ENCODE measurements around the gene ABHD5.

ABHD5 gene

DNA sequence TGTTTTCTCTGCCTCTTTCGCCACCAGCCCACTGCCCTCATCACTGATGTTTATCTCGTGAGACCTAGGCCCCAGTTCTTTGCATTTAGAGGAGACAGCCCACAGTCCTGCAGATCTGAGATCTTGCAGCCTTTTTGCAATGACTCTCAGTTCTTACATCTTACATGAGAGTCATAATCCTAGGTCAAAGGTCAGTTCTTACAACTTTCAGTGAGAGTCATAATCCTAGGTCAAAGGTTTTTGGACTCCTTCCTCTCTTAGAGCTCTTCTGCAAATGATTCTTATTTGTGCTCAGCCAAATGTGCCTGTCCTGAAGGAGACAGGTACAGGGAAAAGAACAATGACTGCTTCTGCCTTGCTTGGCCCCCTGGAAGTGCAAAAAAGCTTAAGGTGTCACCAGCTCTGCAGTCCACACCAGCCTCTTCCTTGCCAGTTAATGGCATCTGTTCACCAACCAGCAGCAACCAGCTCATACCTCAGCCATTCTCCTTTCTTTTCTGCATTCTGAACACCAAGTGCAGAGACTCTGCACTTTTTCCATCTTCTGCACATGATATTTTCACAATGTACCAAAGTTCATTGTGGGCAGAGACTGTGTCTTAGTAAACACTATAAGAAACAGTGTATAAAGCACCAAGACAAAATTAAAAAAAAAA is 67.1 kb downstream of the ABHD5 start:
- no peaks in the 10 kb centered on the region for H3K9me3 ChIP-seq
- no peaks in the 10 kb centered on the region for H3K27me3 ChIP-seq
- H3K27ac ChIP-seq: no peak overlapping the region
- TF ChIP-seq, protein P1, sequence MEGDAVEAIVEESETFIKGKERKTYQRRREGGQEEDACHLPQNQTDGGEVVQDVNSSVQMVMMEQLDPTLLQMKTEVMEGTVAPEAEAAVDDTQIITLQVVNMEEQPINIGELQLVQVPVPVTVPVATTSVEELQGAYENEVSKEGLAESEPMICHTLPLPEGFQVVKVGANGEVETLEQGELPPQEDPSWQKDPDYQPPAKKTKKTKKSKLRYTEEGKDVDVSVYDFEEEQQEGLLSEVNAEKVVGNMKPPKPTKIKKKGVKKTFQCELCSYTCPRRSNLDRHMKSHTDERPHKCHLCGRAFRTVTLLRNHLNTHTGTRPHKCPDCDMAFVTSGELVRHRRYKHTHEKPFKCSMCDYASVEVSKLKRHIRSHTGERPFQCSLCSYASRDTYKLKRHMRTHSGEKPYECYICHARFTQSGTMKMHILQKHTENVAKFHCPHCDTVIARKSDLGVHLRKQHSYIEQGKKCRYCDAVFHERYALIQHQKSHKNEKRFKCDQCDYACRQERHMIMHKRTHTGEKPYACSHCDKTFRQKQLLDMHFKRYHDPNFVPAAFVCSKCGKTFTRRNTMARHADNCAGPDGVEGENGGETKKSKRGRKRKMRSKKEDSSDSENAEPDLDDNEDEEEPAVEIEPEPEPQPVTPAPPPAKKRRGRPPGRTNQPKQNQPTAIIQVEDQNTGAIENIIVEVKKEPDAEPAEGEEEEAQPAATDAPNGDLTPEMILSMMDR (IDR thresholded peaks at IDR 0.05): no peak
- H3K4me1 ChIP-seq (ENCODE audit: control insufficient read depth in 1 of 2, insufficient read depth in 1 of 2, low read depth in 1 of 2, low read length in 1 of 2): peaks cover 29 to 43% of the 10 kb centered on the region in 2 experiments
- H3K4me3 ChIP-seq (ENCODE audit: low read depth in 1 of 2, low read length in 1 of 2): no peak overlapping the region
- H3K36me3 ChIP-seq: no peaks in the 10 kb centered on the region

DNA sequence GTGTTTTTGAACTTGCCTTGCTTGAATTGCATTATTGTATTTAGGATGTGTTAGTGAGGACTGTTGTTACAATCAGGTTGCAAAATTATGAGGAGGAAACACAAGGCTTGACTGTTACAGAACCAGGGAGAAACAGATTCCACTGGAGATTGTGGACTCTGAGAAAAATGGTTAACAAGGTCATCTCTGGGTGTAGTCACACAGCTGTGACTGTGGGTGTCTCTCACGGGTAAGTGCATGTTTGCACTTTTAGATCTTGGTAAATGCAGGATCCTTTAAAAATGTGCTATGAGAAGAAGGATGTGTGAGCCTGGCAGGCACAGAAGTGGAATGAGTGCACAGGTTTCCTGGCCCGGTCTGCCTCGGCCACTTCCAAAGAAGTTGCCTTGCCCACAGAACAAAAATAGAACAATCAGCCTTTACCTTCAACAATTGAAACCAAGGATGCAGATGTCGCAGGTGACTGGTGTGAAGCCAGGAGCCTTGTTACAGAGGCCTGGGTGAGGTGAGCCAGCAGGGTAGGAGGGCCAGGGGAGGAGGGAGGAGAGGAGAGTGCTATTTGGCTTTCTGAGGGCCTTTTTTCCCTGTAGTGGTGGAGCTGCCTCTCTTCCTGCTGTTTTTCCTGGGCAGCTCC is 68.0 kb downstream of the ABHD5 start:
- Histone ChIP-seq H3K27me3 (no peaks in the 10 kb centered on the region), H3K9me3 (no peaks in the 10 kb centered on the region), H3K4me1 (ENCODE audit: control insufficient read depth in 1 of 2, insufficient read depth in 1 of 2, low read depth in 1 of 2, low read length in 1 of 2) (peaks cover 29 to 43% of the 10 kb centered on the region in 2 experiments), H3K36me3 (no peaks in the 10 kb centered on the region), H3K27ac (no peak overlapping the region), H3K4me3 (ENCODE audit: low read depth in 1 of 2, low read length in 1 of 2) (no peak overlapping the region)
- TF ChIP-seq, protein P1 (IDR thresholded peaks at IDR 0.05): no peak

DNA sequence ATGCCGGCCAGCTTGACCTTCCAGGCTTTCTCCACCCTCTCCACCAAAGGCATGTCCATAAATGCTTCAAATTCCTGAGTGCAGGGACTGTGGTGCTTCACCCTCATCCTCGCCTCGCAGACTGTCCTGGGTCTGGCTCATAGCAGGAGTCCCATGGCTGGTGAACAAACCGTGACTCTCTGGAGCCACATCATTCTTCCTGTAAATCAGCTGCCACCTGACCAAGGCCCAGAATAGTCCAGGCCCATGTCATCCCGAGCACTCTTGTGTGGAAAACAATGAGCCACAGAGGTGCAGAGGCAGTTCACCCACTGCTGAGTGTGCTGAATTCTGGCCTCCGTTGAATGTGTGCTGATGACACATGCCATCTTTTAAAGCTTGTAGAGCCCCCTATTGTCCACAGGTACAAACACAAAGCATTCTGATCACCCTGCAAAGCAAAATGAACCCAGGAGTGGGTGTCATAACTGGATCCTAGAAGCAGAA is 68.6 kb downstream of the ABHD5 start:
- Histone ChIP-seq H3K4me3 (ENCODE audit: low read depth in 1 of 2, low read length in 1 of 2) (no peak overlapping the region), H3K27me3 (no peaks in the 10 kb centered on the region), H3K4me1 (ENCODE audit: control insufficient read depth in 1 of 2, insufficient read depth in 1 of 2, low read depth in 1 of 2, low read length in 1 of 2) (peaks cover 29 to 43% of the 10 kb centered on the region in 2 experiments), H3K36me3 (no peaks in the 10 kb centered on the region), H3K27ac (no peak overlapping the region), H3K9me3 (no peaks in the 10 kb centered on the region)
- TF ChIP-seq, protein P1 (IDR thresholded peaks at IDR 0.05): no peak

DNA sequence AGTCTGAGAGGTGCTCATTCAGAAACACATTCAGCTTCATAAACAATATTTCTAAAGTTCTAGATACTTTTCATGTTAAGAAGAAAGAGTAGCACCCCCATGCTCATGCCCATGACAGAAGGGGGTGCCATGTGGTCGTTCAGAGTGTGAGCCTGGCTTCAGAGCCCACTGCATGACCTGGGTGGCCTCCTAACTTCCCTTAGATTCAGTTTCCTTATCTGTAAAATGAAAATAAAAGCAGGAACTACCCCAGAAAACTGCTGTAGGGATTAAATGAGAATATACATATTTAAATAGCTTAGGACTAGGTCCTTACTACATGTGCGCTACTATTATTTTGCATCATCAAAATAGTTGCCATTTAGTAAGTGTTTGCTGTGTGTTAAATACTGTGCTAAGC is 69.2 kb downstream of the ABHD5 start:
- H3K27ac ChIP-seq: no peak overlapping the region
- TF ChIP-seq, protein P1 (IDR thresholded peaks at IDR 0.05): no peak
- H3K4me3 ChIP-seq (ENCODE audit: low read depth in 1 of 2, low read length in 1 of 2): no peak overlapping the region
- no peaks in the 10 kb centered on the region for H3K27me3 ChIP-seq
- H3K4me1 ChIP-seq (ENCODE audit: control insufficient read depth in 1 of 2, insufficient read depth in 1 of 2, low read depth in 1 of 2, low read length in 1 of 2): peaks cover 29 to 43% of the 10 kb centered on the region in 2 experiments
- H3K36me3 ChIP-seq: no peaks in the 10 kb centered on the region
- H3K9me3 ChIP-seq: no peaks in the 10 kb centered on the region

DNA sequence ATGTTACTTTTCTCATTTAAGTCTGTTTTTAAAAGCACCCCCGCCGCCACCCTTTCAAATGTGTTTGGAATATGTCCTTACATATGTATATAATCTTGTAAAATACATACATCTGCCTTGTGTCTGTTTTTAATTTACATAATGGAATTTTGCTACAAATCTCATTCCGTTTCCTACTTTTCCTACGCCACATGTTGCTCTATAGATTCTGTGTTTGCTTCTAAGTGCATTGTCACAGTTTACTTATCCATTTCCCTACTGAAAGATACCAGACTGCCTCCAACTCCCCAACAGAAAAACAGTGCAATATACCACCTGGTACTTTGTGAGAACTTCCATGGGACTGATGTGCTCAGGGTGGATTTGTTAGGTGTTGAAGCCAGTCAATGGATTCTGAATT is 70.2 kb downstream of the ABHD5 start:
- TF ChIP-seq, protein P1 (IDR thresholded peaks at IDR 0.05): no peak
- H3K36me3 ChIP-seq: no peaks in the 10 kb centered on the region
- peaks cover 29 to 43% of the 10 kb centered on the region in 2 experiments for H3K4me1 ChIP-seq (ENCODE audit: control insufficient read depth in 1 of 2, insufficient read depth in 1 of 2, low read depth in 1 of 2, low read length in 1 of 2)
- no peaks in the 10 kb centered on the region for H3K9me3 ChIP-seq
- H3K4me3 ChIP-seq (ENCODE audit: low read depth in 1 of 2, low read length in 1 of 2): no peak overlapping the region
- no peak overlapping the region for H3K27ac ChIP-seq
- H3K27me3 ChIP-seq: no peaks in the 10 kb centered on the region

Measured in neutrophil (primary cell).